Activated CD8-positive, alpha-beta memory T cell treated with anti-CD3 and anti-CD28 coated beads, Interleukin-2, amount 50 U/mL, for 4 hours (primary cell): ENCODE data around the gene SLC6A6.
A peak's percentile ranks its signal among the peaks of the same experiment; 100 is the strongest.

Experiments used
- DNase-seq: peaks from one replicate; pipeline ENCODE4 v3.0.0-alpha.2; 2020

SLC6A6 gene

GRCh38 chr3:14373753-14374376 is 28.5 kb upstream of the SLC6A6 start:
- no peak for DNase-seq

- no peak for DNase-seq
These were observed 27.9 kb upstream of the SLC6A6 start for GRCh38 chr3:14374444-14374883.

- no peak for DNase-seq
These were observed 27.2 kb upstream of the SLC6A6 start for GRCh38 chr3:14375192-14375591.

- DNase-seq: no peak
These were observed 25.9 kb upstream of the SLC6A6 start for GRCh38 chr3:14376348-14377043.

- DNase-seq: no peak
These were observed 25.2 kb upstream of the SLC6A6 start for GRCh38 chr3:14377044-14377837.

GRCh38 chr3:14377838-14378169 is 24.6 kb upstream of the SLC6A6 start:
- DNase-seq: peak; percentile 26

- no peak for DNase-seq
These were observed 24.0 kb upstream of the SLC6A6 start for GRCh38 chr3:14378415-14378814.

GRCh38 chr3:14379843-14380242 is 22.6 kb upstream of the SLC6A6 start:
- no peak for DNase-seq

- DNase-seq: no peak
These were observed 16.2 kb upstream of the SLC6A6 start for GRCh38 chr3:14386254-14386653.

- DNase-seq: no peak
These were observed 14.2 kb upstream of the SLC6A6 start for GRCh38 chr3:14388201-14388600.

- DNase-seq: no peak
These were observed 13.2 kb upstream of the SLC6A6 start for GRCh38 chr3:14389166-14389606.

GRCh38 chr3:14389716-14390115 is 12.7 kb upstream of the SLC6A6 start:
- DNase-seq: no peak

- no peak for DNase-seq
These were observed 11.4 kb upstream of the SLC6A6 start for GRCh38 chr3:14391033-14391432.

- no peak for DNase-seq
These were observed 10.2 kb upstream of the SLC6A6 start for GRCh38 chr3:14392231-14392630.

- DNase-seq: no peak
These were observed 9.5 kb upstream of the SLC6A6 start for GRCh38 chr3:14392803-14393319.

GRCh38 chr3:14393440-14394106 is 8.8 kb upstream of the SLC6A6 start:
- DNase-seq: no peak

GRCh38 chr3:14396031-14396692 is 6.2 kb upstream of the SLC6A6 start:
- no peak for DNase-seq

- DNase-seq: no peak
These were observed 5.4 kb upstream of the SLC6A6 start for GRCh38 chr3:14397046-14397445.

GRCh38 chr3:14397531-14397930 is 4.9 kb upstream of the SLC6A6 start:
- no peak for DNase-seq

GRCh38 chr3:14397940-14398796 is 4.2 kb upstream of the SLC6A6 start:
- no peak for DNase-seq

GRCh38 chr3:14398797-14399106 is 3.7 kb upstream of the SLC6A6 start:
- no peak for DNase-seq
